Fibroblast of villous mesenchyme (primary cell): Measurements from ENCODE around the gene TELO2. TPM values are rescaled to one million over a fixed set of nuclear protein-coding genes. Genes with fewer than 3 reads are reported as not detected.

Experiments used
- DNase-seq: peaks from one replicate; pipeline ENCODE4 v3.0.0-alpha.2; 2010; ENCODE audit warnings: low read depth
- H3K4me3 ChIP-seq: 2 replicates; pipeline ENCODE4 v1.5.1; 2011; ENCODE audit warnings: low read depth, mild to moderate bottlenecking, low read length
- CTCF ChIP-seq: IDR thresholded peaks from 2 replicates; pipeline ENCODE4 v1.5.1; 2012; ENCODE audit warnings: low read depth, mild to moderate bottlenecking, low read length; ENCODE audit not compliant: insufficient read depth
- total RNA-seq: library from RNA; depleted of rRNA; stranded (reverse); fragments of >200 nt; gene quantifications from 2 replicates; pipeline ENCODE4 v1.2.3, GENCODE V29; 2012

Gene TELO2
- total RNA-seq, 1 donor, result 21.6 TPM

- no peak for TF ChIP-seq CTCF
- no peak for DNase-seq
- H3K4me3 ChIP-seq, result no peak overlapping the region
Measured at GRCh38 chr16:1503110-1503955, 10.2 kb downstream of the TELO2 start.

GRCh38 chr16:1505073-1505844 lies 12.1 kb downstream of the TELO2 start:
- no peak overlapping the region for H3K4me3 ChIP-seq
- TF ChIP-seq CTCF, result no peak
- DNase-seq, result no peak

GRCh38 chr16:1505912-1506311 lies 12.8 kb downstream of the TELO2 start:
- no peak overlapping the region for H3K4me3 ChIP-seq
- no peak for DNase-seq
- TF ChIP-seq CTCF, result no peak

- TF ChIP-seq CTCF, result no peak
- no peak overlapping the region for H3K4me3 ChIP-seq
- no peak for DNase-seq
Measured at GRCh38 chr16:1506494-1507213, 13.5 kb downstream of the TELO2 start.

GRCh38 chr16:1508494-1509187 lies 15.5 kb downstream of the TELO2 start:
- no peak for TF ChIP-seq CTCF
- H3K4me3 ChIP-seq, result no peak overlapping the region
- DNase-seq, result no peak
